ENCODE data around the gene CBX1.

- TF ChIP-seq, protein P1, sequence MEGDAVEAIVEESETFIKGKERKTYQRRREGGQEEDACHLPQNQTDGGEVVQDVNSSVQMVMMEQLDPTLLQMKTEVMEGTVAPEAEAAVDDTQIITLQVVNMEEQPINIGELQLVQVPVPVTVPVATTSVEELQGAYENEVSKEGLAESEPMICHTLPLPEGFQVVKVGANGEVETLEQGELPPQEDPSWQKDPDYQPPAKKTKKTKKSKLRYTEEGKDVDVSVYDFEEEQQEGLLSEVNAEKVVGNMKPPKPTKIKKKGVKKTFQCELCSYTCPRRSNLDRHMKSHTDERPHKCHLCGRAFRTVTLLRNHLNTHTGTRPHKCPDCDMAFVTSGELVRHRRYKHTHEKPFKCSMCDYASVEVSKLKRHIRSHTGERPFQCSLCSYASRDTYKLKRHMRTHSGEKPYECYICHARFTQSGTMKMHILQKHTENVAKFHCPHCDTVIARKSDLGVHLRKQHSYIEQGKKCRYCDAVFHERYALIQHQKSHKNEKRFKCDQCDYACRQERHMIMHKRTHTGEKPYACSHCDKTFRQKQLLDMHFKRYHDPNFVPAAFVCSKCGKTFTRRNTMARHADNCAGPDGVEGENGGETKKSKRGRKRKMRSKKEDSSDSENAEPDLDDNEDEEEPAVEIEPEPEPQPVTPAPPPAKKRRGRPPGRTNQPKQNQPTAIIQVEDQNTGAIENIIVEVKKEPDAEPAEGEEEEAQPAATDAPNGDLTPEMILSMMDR (IDR thresholded peaks at IDR 0.05), result no peak
- no peak for TF ChIP-seq POLR2A (IDR thresholded peaks at IDR 0.05)
Observed at GRCh38 chr17:48081858-48082257, 19.4 kb downstream of the CBX1 start.

Data from testis (tissue), 2 donors.